B cell (primary cell): ENCODE measurements around the gene PPP2R3C. TPM values are rescaled to one million over a fixed set of nuclear protein-coding genes. Genes with fewer than 3 reads are reported as not detected.
A peak's percentile ranks its signal among the peaks of the same experiment; 100 is the strongest.

ENCODE experiments used
- ATAC-seq: fragments of 200-7000 bp; cut with Tn5 transposase; one replicate; pipeline ENCODE4 v1.10.0; 2021; ENCODE audit warnings: low read depth, mild to moderate bottlenecking, moderate number of reproducible peaks, moderate library complexity
- CTCF ChIA-PET: fragments of 350-600 bp; sonication (Branson Sonifier 250); formaldehyde crosslinking; loops from one replicate; lab custom pipeline; 2021; ENCODE audit warnings: antibody characterized with exemption, inconsistent platforms; lab: Charles Lee
- POLR2A ChIA-PET: fragments of 350-600 bp; sonication (Branson Sonifier 250); formaldehyde crosslinking; loops from one replicate; lab custom pipeline; 2021; ENCODE audit warnings: antibody characterized with exemption; lab: Charles Lee
- DNase-seq: peaks from one replicate; pipeline ENCODE4 v3.0.0; 2013
- H2AFZ ChIP-seq: 2 replicates; pipeline ENCODE4 v1.6.1; 2012; ENCODE audit warnings: mild to moderate bottlenecking, low read depth, low read length; ENCODE audit not compliant: insufficient read depth, poor library complexity, severe bottlenecking
- H3K27ac ChIP-seq, 2 donors: 1 replicate in 1 of 2; 2 replicates in 1 of 2; pipeline ENCODE4 v1.5.1; 2012 to 2013; ENCODE audit warnings: low read length in 2 of 2, mild to moderate bottlenecking in 2 of 2, moderate library complexity in 1 of 2
- H3K27me3 ChIP-seq, 4 experiments: fragments of 200-600 bp in 1 of 4; sonication (generic) in 1 of 4; replicated peaks in 1 of 4; 1 replicate in 2 of 4; 2 replicates in 2 of 4; pipeline versions ENCODE4 v1.6.1 to v1.7.0; 2013 to 2016; ENCODE audit warnings: low read length in 3 of 4, mild to moderate bottlenecking in 2 of 4, mixed read lengths in 1 of 4, moderate library complexity in 1 of 4; ENCODE audit not compliant: insufficient read depth in 4 of 4, control insufficient read depth in 3 of 4; ENCODE audit errors: control extremely low read depth in 1 of 4
- H3K36me3 ChIP-seq, 2 experiments: replicated peaks in 1 of 2; 1 replicate in 1 of 2; 2 replicates in 1 of 2; pipeline versions ENCODE4 v1.6.1 to v1.7.1; 2013; ENCODE audit warnings: low read length in 1 of 2; ENCODE audit not compliant: insufficient read depth in 2 of 2, control insufficient read depth in 1 of 2; ENCODE audit errors: control extremely low read depth in 1 of 2, extremely low read depth in 1 of 2
- H3K4me1 ChIP-seq, 2 donors: fragments of 200-600 bp in 1 of 2; sonication (generic) in 1 of 2; 1 replicate in 1 of 2; 2 replicates in 1 of 2; pipeline versions ENCODE4 v1.5.1 to v1.6.1; 2013 to 2017; ENCODE audit warnings: low read length in 2 of 2; ENCODE audit not compliant: control insufficient read depth in 2 of 2, insufficient read depth in 2 of 2
- H3K4me2 ChIP-seq: replicated peaks from 2 replicates; pipeline ENCODE3; 2012; ENCODE audit warnings: mild to moderate bottlenecking, low read depth, low read length; ENCODE audit not compliant: poor library complexity, severe bottlenecking
- H3K4me3 ChIP-seq, 5 experiments: fragments of 200-600 bp in 1 of 5; sonication (generic) in 1 of 5; 1 replicate in 3 of 5; 2 replicates in 2 of 5; pipeline versions ENCODE4 v1.5.1 to v1.7.0; 2011 to 2016; ENCODE audit warnings: low read length in 4 of 5, mild to moderate bottlenecking in 4 of 5, low read depth in 2 of 5, control low read depth in 1 of 5, moderate library complexity in 1 of 5; ENCODE audit not compliant: insufficient read depth in 1 of 5; ENCODE audit errors: control extremely low read depth in 1 of 5, extremely low read depth in 1 of 5
- H3K79me2 ChIP-seq: fragments of 200-600 bp; sonication (generic); one replicate; pipeline ENCODE4 v1.6.0; 2016; ENCODE audit warnings: low read length; ENCODE audit not compliant: control insufficient read depth, insufficient read depth
- H3K9ac ChIP-seq: fragments of 200-600 bp; sonication (generic); 2 replicates; pipeline ENCODE4 v1.6.1; 2017; ENCODE audit warnings: mild to moderate bottlenecking, low read length, moderate library complexity
- H3K9me3 ChIP-seq, 3 donors: one replicate each; pipeline versions ENCODE4 v1.6.1 to v1.7.1; 2013; ENCODE audit warnings: low read length in 2 of 3; ENCODE audit not compliant: control insufficient read depth in 2 of 3, insufficient read depth in 1 of 3; ENCODE audit errors: control extremely low read depth in 1 of 3
- H4K20me1 ChIP-seq: 2 replicates; pipeline ENCODE4 v1.6.0; 2012; ENCODE audit warnings: mild to moderate bottlenecking, low read length; ENCODE audit not compliant: insufficient read depth, control insufficient read depth, poor library complexity, severe bottlenecking
- H3K27ac Mint-ChIP-seq: one replicate; pipeline ENCODE4 v1.8.0; 2021; ENCODE audit warnings: mixed read lengths
- H3K27me3 Mint-ChIP-seq: one replicate; pipeline ENCODE4 v1.8.0; 2021; ENCODE audit warnings: mixed read lengths
- H3K4me1 Mint-ChIP-seq: one replicate; pipeline ENCODE4 v1.8.0; 2021; ENCODE audit warnings: mixed read lengths
- H3K4me3 Mint-ChIP-seq: one replicate; pipeline ENCODE4 v1.8.0; 2021; ENCODE audit warnings: mixed read lengths
- H3K9me3 Mint-ChIP-seq: one replicate; pipeline ENCODE4 v1.8.0; 2022; ENCODE audit warnings: mixed read lengths; ENCODE audit not compliant: insufficient read depth
- CTCF ChIP-seq: fragments of 200-600 bp; IDR thresholded peaks from one replicate; pipeline ENCODE4 v1.8.0; 2022; ENCODE audit warnings: antibody characterized with exemption, mild to moderate bottlenecking
- EZH2 ChIP-seq: IDR thresholded peaks from 2 replicates; pipeline ENCODE4 v1.6.1; 2012; ENCODE audit warnings: borderline replicate concordance, low read depth, mild to moderate bottlenecking, moderate library complexity, low read length; ENCODE audit not compliant: insufficient read depth, poor library complexity, severe bottlenecking
- WGBS: methylation state at CpG from one replicate; pipeline ENCODE4 v1.1.5; 2013; ENCODE audit warnings: missing lambda C conversion rate; ENCODE audit not compliant: insufficient coverage; 5-methylcytosine and 5-hydroxymethylcytosine counted together
- intact Hi-C: fragments of 100-400 bp; cut with micrococcal nuclease; formaldehyde crosslinking; loops from one replicate; pipeline ENCODE4 v1.10.0; 2022
- polyA minus RNA-seq: library from RNA; depleted of rRNA, polyadenylated mRNA; stranded (reverse); fragments of >200 nt; gene quantifications from 2 replicates; pipeline ENCODE4 v1.2.3, GENCODE V29; 2012
- polyA plus RNA-seq: library from polyadenylated mRNA; depleted of rRNA; stranded (reverse); fragments of >200 nt; gene quantifications from 2 replicates; pipeline ENCODE4 v1.2.3, GENCODE V29; 2012
- total RNA-seq, 2 donors: library from RNA; stranded (reverse); fragments of 120-200 nt in 1 of 2; gene quantifications; 1 replicate in 1 of 2; 2 replicates in 1 of 2; pipeline versions ENCODE4 v1.2.3 to v1.2.4, GENCODE V29; 2013 to 2022

The PPP2R3C gene
- total RNA-seq (40.8 and 41.7 TPM in 2 replicates), polyA plus RNA-seq (13.5 and 16.4 TPM in 2 replicates), polyA minus RNA-seq (15.0 and 18.5 TPM in 2 replicates)
- total RNA-seq (2013) = 53.7 TPM

GRCh38 chr14:35121887-35122695 is at the start of gene PPP2R3C, which contains the start of gene PRORP:
PPP2R3C (minus strand) TSS chr14:35121990; CDS start chr14:35121959, 31 bp downstream.
PRORP (plus strand) TSS chr14:35122552; CDS start chr14:35123246, 694 bp downstream.
- Mint-ChIP-seq H3K9me3 (no peaks in the 10 kb centered on the region), H3K4me1 (peaks cover 53% of the 10 kb centered on the region)

More at GRCh38 chr14:35121887-35122695, at the start of gene PPP2R3C, which contains the start of gene PRORP:
- Histone ChIP-seq H3K27me3 (no peaks in the 10 kb centered on the region), H2AFZ (peak within 1 kb of the TSS; percentile 93), H3K79me2 (peaks cover 72% of the 10 kb centered on the region), H3K9me3 (no peaks in the 10 kb centered on the region), H3K4me2 (peak within 1 kb of the TSS; percentile 76), H4K20me1 (peaks cover 2% of the 10 kb centered on the region), H3K9ac (peak within 1 kb of the TSS; percentile 98), H3K4me3 (peak within 1 kb of the TSS; percentile 70 to 97 (median 77)), H3K4me1 (peaks cover 19 to 24% of the 10 kb centered on the region in 2 donors), H3K27ac (peak within 1 kb of the TSS; percentile 94 to 100), H3K36me3 (peaks cover 0 to 3% of the 10 kb centered on the region in 2 experiments)
- WGBS = under 1% methylated on average over 53 of the region's 57 CpGs
- no peaks in the 10 kb centered on the region for H3K27me3 Mint-ChIP-seq
- no peak for TF ChIP-seq CTCF
- no peak for TF ChIP-seq EZH2
- peak within 1 kb of the TSS; percentile 100 for H3K4me3 Mint-ChIP-seq
- CTCF ChIA-PET = interaction anchor here (0.8 to 1.9 kb wide), 4 partner anchors 139 to 298 kb away, joined by 4 read pairs; partner anchors contain the start of genes BAZ1A and SRP54
- ATAC-seq (peak; percentile 89), DNase-seq (peak; percentile 97)
- POLR2A ChIA-PET = interaction anchor here (1.2 to 3.1 kb wide), 6 partner anchors 76 to 704 kb away, joined by 3 to 30 read pairs (median 7); partner anchors contain the start of genes BRMS1L, FAM177A1, NFKBIA and PSMA6
- intact Hi-C loops = loop anchor here (1.0 to 5.0 kb wide), 11 partner anchors 76 to 704 kb away; partner anchors contain the start of genes BRMS1L, CFL2, EAPP and FAM177A1
- H3K27ac Mint-ChIP-seq = peak within 1 kb of the TSS; percentile 99
